Fibroblast of lung (primary cell): Measurements from ENCODE around the gene CLASP1.

Source experiments
- CTCF ChIP-seq, 2 donors: IDR thresholded peaks in 1 of 2; conservative IDR thresholded peaks in 1 of 2; 1 replicate in 1 of 2; 2 replicates in 1 of 2; pipeline ENCODE4 v1.5.1; 2011 to 2012; ENCODE audit warnings: low read length in 2 of 2, control low read depth in 1 of 2, inconsistent platforms in 1 of 2, low read depth in 1 of 2, mild to moderate bottlenecking in 1 of 2
- EZH2 ChIP-seq: IDR thresholded peaks from 2 replicates; pipeline ENCODE4 v1.5.1; 2012; ENCODE audit warnings: low read length, control low read depth, mild to moderate bottlenecking; ENCODE audit errors: missing control alignments

- no peak for TF ChIP-seq CTCF (conservative IDR thresholded peaks at IDR 0.05 in 1 of 2, IDR thresholded peaks at IDR 0.05 in 1 of 2; ENCODE audit: low read depth in 1 of 2, low read length in 2 of 2)
- no peak for TF ChIP-seq EZH2
Observed at GRCh38 chr2:121587131-121587530, 62.1 kb downstream of the CLASP1 start.
